HL-60/S4 treated with phorbol 12-myristate 13-acetate at 8.2 ng/mL for 4 days and 3 days (cell line): ENCODE data around the gene UROS.

Experiments
- in situ Hi-C: fragments of 300-500 bp; cut with MboI; formaldehyde crosslinking; loops from 2 replicates; pipeline ENCODE4 v1.15.0; 2022; ENCODE audit warnings: low sequenced_read_pairs

The UROS gene

DNA sequence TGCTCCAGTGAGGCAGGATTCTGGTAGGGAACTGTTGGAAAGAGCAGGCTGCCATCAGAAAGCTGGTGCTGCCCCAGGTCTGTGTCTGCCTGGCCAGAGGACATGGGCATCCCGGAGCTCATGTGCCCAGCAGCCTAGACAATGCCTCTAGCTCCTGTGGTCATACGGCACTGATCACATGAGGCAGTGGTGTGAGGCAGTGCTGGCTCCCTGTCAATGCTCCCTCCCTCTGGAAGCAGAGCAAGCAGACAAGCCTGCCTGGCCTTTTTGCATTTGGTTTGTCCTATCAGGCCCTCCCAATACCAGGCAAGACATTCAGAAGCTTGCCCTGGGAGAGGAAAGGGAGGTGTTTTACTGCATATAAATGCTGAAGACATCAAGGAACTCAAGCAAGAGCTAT is 27.9 kb downstream of the UROS start:
- in situ Hi-C loops, result no loop called here

DNA sequence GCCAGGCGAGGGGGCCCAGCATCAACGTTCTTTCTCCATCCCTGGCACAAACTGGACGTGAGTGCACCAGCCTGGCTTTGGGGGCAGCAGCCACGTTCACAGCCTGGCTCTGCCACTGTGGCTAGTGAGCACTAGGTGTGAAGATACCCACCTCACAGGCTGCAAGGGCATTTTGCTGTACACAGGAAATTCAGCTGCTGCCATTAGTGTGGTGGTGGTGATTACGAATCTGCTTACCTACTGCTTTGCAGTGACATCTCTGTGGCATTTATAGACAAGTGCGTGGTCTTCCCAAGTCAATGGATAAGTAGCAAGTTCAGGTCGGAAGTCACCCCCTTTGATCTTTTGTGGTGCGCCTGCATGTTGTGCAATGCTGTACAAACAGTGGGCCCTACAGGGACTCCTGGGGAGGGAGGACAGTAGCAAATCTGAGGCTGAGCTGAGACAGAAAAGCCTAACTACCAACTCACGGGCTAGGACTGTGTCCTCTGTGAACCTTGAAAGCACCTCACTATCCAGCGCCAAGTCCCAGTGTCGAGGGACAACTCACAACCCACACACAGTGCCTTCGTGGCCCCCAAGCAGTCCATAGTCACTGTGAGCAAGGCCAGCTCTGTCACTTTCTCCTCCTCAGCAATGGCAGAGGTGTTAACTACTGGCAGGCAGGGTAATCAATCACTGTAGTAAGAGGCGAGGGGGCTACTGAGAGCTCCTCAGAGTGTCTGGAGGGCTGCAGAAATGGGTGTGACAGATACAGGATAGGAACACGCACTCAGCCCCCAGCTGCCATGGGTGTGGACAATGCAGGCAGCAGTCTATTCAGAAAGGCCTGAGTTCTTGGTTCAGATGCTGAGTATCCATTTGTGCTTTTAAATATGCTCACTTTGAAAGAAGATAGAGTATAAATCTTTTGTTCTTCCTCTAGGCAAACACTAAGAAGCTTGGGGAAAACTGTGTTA is 30.4 kb downstream of the UROS start:
- in situ Hi-C loops, result no loop called here

DNA sequence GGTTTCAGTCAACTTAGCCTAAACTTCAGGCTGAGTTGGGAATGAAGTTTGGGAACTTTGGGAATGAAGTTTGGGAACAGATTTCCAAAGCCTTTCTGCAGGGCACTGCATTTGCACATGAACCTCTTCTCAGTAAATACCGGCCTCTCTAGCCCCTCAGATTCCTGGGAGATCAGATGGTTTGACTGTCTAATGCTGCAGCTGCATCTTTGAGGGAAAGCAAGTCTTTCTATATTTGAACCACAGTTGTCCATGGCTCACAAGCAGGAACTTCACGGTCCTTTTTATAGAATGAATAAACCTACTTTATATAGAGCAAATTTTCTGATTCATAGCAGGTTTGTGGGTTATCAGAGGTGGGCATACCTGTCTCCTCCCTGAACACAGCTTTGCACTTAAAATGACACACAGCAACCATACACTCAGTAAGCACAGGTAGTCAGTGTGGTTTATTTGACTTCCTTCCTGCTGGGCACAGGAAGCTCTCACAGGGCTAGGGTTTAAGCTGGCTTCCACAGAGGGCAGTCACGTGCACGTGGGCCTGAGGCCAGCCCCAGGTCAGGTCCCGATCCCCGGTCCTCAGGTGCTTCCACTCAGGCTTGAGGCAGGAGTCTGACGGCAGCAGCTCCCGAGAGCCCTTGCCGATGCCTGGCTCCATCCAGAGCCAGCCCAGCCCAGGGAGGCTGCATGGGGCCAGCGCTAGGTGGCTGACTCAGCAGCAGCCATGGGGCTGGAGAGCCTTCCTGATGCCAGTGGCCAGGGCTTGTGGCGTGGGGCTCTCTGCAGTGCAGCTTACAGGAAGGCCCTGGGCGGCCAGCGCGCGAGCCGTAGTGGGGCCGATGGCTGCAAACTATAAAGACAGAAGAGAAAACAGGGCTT is 34.7 kb downstream of the UROS start:
- in situ Hi-C loops, result no loop called here

DNA sequence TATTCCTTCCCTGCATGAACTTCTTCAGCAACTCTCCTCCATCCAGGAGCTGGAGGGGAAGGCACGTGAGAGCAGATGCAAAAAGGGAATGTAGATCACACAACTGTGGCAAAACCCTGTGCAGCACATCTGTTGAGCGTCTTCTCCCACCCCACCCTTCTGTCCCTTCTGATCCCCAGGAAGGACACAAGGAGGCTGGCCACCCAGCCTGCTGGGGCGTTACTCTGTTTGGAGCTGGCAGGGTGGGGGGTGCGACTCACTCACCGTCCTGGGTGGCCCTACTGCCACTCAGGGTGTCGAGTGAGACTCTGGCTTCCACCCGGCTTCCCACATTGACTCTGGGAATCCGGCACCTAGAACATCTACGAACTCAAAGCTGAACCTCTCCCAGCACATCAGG is 37.3 kb downstream of the UROS start:
- in situ Hi-C loops, result no loop called here

DNA sequence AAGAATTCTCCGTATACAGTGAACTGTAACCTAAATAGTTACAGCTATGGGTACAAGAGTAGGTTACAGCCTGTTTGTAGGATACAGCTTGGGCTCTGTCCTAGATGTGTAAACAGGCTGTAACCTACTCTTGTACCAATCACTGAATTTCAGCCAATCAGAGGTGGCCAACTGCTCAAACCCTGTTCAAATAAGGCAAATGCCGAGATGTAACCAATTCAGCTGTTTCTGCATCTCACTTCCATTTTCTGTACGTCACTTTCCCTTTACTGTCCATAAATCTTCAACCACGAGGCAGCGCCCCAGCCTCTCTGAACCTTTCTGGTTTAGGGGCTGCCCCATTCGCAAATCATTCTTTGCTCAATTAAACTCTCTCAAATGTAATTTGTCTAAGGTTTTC is 39.1 kb downstream of the UROS start:
- in situ Hi-C loops, result no loop called here

DNA sequence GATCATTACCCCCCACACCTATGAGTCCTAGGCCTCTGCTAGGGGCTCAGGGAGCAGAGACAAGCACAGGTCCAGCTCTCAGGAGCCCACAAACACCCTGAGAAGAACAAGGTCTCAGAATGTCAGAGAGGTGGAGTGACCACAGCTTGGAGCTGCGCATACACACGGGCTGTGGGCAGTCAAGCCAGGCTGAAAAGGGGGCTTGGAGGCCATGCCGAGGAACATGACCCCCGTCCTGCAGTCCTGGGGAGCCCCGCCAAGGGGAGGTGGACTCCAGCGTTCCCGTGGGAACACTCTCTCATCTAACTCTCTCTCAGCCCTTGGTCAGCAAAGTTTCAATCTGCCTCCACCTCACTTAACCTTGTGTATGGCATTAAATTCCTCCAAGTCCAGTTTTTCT is 39.6 kb downstream of the UROS start:
- in situ Hi-C loops, result no loop called here

DNA sequence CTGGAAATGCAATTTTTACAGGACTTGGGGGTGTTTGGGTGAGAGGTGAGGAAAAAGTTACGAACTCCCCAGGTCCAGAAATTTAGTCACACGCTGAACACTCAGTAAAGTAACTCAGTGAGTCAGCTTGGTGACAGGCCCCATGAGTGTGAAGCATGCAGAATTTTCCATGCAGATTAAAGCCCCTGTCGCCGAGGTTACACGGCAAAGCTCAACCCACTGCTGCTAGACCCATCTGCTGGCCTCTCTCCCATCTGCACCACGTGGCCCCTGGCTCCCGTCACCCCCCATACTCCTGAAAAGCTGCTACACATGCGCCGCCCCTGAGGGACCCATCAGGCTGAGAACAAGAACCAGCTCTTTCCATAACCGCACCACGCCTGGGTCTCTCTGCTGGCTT is 40.4 kb downstream of the UROS start:
- in situ Hi-C loops, result no loop called here

DNA sequence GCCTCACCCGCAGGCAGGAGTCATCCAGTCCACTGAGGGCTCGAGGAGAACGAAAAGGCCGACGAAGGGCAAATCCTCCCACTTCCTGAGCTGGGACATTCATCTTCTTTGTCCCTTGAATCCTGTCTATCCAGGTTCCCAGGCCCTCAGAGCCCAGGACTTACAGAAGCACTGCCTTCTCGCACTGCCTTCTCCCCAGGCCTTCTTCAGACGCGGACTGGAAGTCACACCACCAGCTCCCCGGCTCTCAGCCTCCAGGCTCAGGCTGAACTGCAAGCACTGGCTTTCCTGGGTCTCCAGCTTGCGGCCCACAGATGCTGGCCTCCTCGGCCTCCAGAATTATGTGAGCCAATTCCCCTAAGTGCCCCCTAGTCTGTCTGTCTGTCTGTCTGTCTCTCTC is 41.0 kb downstream of the UROS start:
- in situ Hi-C loops, result no loop called here

DNA sequence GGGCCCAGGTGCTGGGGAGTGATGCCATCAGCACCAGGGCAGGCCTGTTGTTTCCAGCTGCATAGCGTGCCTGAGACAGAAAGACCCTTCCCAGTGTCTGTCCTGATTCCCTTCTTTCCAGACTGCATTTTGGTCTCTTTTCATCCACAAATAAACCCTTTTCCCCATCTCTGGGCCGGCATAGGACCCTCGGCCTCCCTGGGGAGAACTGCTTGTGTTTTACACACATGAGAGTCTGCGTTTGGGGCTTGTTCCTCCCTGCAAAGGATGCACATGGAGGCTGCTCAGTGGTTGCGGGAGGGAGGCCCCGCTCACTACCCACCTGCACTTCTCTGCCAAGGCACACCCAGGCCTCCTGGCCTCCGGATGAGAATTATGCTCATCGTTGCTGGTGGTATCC is 41.7 kb downstream of the UROS start:
- in situ Hi-C loops, result no loop called here

DNA sequence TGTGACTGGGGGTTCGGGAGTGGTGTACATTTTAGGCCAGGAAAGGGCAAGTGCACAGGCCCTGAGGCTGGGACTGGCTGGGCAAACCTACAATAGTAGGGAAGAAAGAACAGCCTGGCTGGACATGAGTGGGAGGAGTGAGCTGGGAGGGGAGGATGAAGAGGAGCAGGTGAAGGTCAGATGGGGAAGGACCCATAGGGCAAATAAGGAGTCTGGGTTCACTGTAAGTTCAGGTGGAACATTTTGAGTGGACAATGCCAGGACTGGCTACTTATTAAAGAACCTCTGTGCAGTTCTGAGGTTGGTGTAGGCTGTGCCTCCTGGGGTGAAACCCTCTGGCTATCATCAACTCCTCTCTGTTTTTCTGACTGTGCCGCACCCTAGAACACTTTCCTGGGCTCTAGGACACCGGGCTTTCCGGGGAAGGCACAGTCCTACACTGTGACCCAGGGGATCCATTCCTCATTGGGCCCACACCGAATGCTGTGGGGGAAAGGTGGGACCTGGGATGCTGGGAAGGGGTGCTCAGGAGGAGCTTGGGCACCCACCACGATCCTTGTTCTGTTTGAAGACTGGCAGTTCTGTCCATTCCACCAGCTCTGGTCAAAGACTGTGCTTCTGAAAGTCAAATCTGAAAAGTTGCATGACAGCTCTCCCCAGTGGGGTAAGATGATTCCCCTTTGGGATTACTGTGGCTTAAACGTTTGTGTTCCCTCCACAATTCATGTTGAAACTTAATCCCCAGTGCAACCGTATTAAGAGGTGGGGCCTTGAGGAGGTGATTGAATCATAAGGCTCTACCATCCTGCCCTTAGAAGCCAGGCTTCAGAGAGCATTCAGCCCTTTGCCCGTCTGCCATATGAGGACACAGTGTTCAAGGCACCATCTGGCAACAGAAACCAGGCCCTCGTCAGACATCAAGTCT is 43.4 kb downstream of the UROS start:
- in situ Hi-C loops, result no loop called here

DNA sequence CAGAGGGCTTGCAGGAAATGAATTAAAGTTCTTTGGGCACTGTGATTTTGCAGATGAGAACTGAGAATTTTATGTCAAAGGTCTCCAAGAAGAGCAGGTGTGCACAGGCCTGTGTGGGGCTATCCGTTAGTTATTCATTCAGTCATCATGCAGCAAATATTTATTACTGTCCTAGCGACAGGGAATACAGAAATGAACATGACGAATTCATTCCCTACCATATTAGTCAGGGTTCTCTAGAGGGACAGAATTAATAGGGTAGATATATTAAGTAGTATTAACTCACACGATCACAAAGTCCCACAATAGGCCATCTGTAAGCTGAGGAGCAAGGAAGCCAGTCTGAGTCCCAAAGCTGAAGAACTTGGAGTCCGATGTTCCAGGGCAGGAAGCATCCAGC is 44.5 kb downstream of the UROS start:
- in situ Hi-C loops, result no loop called here

DNA sequence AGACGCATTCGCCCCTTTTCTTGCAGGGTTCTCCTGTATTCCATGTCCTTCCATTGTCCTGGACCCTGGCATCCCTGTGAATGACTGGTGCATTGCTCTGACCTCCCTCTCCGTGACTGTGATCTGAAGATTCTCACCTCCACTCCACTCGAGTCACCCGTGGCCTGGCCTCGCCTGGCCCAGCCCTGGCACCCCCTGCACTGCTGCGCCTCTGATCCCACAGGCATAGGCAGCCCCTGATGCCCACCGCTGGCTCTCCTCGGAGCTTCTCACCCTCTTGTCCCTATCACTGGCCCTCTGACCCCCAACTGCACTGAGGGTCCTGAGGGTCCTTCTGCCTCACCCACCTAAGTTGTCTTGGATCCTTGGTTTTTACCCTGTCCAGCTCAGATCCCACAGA is 45.3 kb downstream of the UROS start:
- in situ Hi-C loops, result no loop called here

DNA sequence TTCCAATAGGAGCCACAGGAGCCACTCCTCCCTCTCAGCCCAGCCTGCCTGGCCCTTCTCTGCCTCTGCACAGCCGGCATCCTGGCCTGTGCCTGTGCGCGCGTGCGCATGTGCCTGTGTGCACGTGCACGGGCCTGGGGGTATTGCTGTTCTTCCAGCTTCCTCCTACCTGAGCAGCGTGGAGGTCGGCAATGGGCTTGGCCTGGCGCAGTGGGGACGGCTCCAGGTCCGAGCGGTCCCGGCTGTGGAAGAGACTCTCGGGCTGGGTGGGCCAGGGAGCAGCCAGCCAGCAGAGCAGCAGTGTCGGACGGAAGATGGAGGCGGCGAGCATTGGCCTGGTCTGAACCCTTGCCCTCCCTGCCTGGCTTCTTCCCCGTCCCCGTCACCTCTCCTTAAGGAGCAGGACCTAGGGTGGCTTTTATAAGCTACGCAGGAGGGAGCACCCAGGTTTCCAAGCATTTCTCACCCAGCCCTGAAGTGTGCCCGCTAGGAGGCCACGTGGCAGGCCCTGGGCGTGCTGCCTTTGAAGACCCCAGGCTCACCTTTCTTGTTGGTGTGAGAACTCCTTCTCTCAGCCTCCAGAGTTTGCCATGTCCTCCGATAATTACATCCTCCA is 47.5 kb downstream of the UROS start, which contains the start of gene MMP21:
MMP21 (minus strand) TSS at position 331 of the 616 bp plus-strand sequence; CDS start at position 331, 0 bp downstream.
- in situ Hi-C loops, result no loop called here

DNA sequence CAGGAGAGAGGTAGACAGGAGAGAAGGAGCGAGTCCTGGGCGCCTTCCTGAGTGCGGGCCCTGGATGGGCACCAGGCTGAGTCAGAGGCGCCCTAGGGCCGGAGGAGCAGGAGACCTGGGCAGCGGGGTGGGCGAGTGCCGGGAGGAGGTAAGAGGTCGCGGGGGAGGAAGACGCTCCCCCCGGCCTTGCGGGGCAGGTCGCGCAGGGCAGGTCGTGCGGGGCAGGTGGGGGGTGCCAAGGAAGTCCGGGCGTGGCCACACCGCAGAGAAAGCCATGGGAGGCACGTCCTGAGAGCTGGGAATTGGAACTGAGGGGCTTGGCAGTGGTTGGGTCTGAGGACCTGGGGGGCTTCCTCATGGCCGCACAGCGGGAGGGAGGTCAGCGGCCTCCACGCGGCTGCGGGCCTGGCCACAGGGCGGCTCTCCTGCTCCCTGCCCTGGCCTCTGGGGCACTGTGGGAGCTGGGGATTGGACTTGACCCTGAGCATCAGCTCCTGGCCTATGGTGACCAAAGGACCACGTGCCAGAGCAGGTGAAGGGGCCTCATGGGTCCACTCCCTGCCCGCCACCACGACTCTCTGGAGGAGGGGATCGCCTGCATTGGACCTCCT is 48.4 kb downstream of the UROS start:
- in situ Hi-C loops, result no loop called here

DNA sequence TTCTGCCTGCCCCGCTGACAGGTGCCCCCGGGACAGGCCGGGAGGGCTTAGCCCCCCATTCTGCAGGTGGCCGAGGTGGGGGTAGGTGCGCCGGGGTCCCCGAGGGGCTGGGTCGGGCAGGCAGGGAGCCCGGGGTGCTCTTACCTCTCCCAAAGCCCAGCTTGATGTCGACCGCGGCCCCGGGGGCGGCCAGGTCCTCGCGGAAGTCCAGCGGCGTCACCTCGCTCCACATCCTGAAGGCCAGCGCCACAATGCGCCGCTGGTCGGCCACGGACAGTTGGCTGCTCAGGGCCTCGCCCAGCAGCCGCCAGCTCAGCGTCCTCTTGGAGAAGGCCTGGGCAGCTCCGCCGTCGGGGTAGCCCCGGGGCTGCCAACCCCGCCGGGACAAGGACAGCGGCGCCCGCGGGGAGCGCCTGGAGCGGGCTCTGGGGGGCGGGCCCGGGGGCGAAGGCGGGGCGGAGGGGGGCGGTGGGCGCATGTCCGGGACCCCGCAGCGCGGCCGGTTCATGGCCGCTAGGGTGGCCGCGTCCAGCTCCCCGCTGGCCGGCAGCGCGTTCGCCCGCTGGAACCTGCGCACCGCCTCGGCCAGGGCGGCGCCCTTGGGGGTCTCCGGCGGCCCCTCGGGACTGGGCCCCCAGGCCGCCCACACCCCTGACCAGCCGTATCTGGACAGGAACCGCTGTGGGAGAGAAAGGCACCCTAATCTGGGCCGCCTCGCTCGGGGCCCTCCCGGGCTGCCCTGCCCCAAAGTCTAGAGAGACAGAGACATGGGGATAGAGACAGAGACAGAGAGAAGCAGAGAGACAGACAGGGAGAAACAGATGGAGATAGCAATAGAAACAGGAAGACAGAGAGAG is 49.1 kb downstream of the UROS start:
- in situ Hi-C loops, result no loop called here

DNA sequence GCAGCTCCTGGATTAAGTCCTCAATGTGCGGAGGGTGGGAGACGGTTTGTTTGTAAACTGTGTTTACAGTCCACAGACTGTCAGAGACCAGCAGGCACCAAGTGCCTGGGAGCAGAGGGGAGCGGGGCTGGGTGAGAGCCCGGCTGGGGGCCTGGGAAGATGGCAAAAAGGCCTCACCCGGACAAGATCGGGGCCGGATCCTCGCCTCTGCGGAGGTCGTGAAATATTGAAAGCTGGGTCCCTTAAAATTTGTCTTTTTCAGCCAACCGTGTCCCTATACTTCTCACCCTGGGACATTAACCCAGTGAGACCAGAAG is 50.2 kb downstream of the UROS start:
- in situ Hi-C loops, result no loop called here

DNA sequence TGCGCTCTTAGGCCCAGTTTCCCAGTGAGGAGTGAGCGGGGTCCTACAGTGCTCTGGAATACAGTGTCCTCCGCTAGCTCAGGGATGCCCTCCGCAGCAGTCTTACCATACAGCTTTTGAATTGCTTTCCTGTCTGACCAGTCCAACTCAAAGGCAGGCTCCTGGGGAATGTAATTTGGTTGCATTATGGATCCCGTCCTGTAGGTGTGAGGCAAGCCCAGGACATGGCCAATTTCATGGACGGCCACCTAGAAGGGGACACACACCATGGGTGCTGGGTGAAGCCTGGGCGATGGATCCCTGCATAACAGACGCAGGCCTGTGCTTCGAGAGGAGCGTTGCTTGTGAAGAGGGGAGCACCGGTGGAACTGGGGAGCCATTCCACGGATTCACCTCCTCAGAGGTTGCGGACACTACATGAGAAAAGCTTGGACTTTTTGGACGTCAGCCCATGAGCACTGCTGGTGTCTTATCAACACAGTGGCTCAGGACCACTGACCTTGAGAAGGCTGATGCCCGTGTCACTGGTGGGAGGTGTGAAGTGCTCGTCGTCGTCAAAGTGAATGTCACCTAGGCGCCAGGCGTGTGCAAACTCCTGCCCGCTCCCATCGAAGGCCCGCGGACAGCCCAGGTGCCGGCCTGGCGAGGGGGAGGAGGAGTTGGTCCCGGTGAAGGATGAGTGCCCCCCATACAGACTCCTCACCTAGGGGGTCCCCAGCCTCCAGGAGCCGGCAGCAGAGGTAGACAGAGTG is 50.8 kb downstream of the UROS start:
- in situ Hi-C loops, result no loop called here

DNA sequence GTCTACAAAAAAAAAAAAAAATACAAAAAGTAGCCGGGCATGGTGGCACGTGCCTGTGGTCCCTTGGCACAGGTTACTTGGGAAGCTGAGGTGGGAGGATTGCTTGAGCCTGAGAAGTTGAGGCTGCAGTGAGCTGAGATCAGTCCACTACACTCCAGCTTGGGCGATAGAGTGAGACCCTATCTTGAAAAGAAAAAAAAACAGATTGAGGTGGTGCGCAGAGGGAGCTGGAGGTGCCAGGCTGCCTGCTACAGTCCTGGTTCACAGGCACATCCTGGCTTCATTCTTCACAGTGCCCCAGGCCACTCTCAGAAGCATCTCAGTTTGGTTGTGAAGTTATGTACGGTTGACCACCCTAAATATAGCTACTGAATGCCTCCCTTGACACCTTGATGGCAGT is 52.2 kb downstream of the UROS start:
- in situ Hi-C loops, result no loop called here
